Mammary epithelial cell (primary cell): ENCODE results near the gene CRKL.

Experiments used
- EZH2 ChIP-seq: IDR thresholded peaks from 2 replicates; pipeline ENCODE4 v1.6.1; 2012; ENCODE audit warnings: low read length, inconsistent platforms, borderline replicate concordance
- TF ChIP-seq, protein P1 (sequence below), 2 donors: IDR thresholded peaks in 1 of 2; conservative IDR thresholded peaks in 1 of 2; 2 replicates each; pipeline ENCODE4 v1.5.1; 2011 to 2012; ENCODE audit warnings: inconsistent platforms in 2 of 2, low read length in 2 of 2, mild to moderate bottlenecking in 2 of 2, control low read depth in 1 of 2, low read depth in 1 of 2; ENCODE audit not compliant: insufficient read depth in 1 of 2; ENCODE audit errors: extremely low read depth in 1 of 2

- TF ChIP-seq, protein P1, sequence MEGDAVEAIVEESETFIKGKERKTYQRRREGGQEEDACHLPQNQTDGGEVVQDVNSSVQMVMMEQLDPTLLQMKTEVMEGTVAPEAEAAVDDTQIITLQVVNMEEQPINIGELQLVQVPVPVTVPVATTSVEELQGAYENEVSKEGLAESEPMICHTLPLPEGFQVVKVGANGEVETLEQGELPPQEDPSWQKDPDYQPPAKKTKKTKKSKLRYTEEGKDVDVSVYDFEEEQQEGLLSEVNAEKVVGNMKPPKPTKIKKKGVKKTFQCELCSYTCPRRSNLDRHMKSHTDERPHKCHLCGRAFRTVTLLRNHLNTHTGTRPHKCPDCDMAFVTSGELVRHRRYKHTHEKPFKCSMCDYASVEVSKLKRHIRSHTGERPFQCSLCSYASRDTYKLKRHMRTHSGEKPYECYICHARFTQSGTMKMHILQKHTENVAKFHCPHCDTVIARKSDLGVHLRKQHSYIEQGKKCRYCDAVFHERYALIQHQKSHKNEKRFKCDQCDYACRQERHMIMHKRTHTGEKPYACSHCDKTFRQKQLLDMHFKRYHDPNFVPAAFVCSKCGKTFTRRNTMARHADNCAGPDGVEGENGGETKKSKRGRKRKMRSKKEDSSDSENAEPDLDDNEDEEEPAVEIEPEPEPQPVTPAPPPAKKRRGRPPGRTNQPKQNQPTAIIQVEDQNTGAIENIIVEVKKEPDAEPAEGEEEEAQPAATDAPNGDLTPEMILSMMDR (conservative IDR thresholded peaks at IDR 0.05 in 1 of 2, IDR thresholded peaks at IDR 0.05 in 1 of 2; ENCODE audit: extremely low read depth in 1 of 2, insufficient read depth in 1 of 2, low read depth in 1 of 2, low read length in 2 of 2): no peak
- no peak for TF ChIP-seq EZH2
These were observed 62.8 kb downstream of the CRKL start for GRCh38 chr22:20979940-20980453.
